ENCODE measurements around the gene RPL22. TPM values are rescaled to one million over a fixed set of nuclear protein-coding genes. Genes with fewer than 3 reads are reported as not detected.

The RPL22 gene
- total and polyA plus RNA-seq, 2 of the 13 experiments (the other 11 are each of a cell fraction or from before 2014, with no cell fraction given), result 214 to 545 TPM

- TF ChIP-seq ZNF713 (CRISPR knock-in tag; IDR thresholded peaks at IDR 0.05) (no peak), HMGA1 (CRISPR knock-in tag; conservative IDR thresholded peaks at IDR 0.05) (no peak), BORCS8-MEF2B (CRISPR knock-in tag; IDR thresholded peaks at IDR 0.05) (no peak), FOXO4 (CRISPR knock-in tag; conservative IDR thresholded peaks at IDR 0.05) (peak; percentile 97), ZNF660 (CRISPR knock-in tag; IDR thresholded peaks at IDR 0.05; ENCODE audit: borderline replicate concordance, low read depth) (no peak), ZNF772 (CRISPR knock-in tag; IDR thresholded peaks at IDR 0.05) (peak; percentile 77; the same call in 1 of the 2 replicates), ZNF34 (CRISPR knock-in tag; IDR thresholded peaks at IDR 0.05; ENCODE audit: borderline replicate concordance) (0 out of 2 replicates have a peak, but pooled peaks have one; percentile 84), ZNF224 (CRISPR knock-in tag; IDR thresholded peaks at IDR 0.05) (peak; percentile 83), ZNF557 (CRISPR knock-in tag; IDR thresholded peaks at IDR 0.05) (no peak; the same call in 1 of the 2 replicates), NFYB (CRISPR knock-in tag; IDR thresholded peaks at IDR 0.05) (0 out of 2 replicates have a peak, but pooled peaks have one; percentile 8), ZNF574 (CRISPR knock-in tag; IDR thresholded peaks at IDR 0.05) (peak; percentile 76), ZNF343 (CRISPR knock-in tag; IDR thresholded peaks at IDR 0.05) (peak; percentile 67; the same call in 1 of the 2 replicates), ZNF7 (CRISPR knock-in tag; IDR thresholded peaks at IDR 0.05) (no peak), ZNF691 (CRISPR knock-in tag; IDR thresholded peaks at IDR 0.05; ENCODE audit: borderline replicate concordance, low read depth) (no peak), ARNT2 (CRISPR knock-in tag; IDR thresholded peaks at IDR 0.05; ENCODE audit: low read depth) (peak; percentile 87; the same call in 1 of the 2 replicates), BRD4 (CRISPR knock-in tag; IDR thresholded peaks at IDR 0.05) (peak; percentile 84), HMG20A (CRISPR knock-in tag; IDR thresholded peaks at IDR 0.05; ENCODE audit: borderline replicate concordance) (no peak), EZH2 (conservative IDR thresholded peaks at IDR 0.05; ENCODE audit: low read depth, low read length) (no peak), KDM5A (IDR thresholded peaks at IDR 0.05; ENCODE audit: borderline replicate concordance, low read length) (no peak), ZEB1 (IDR thresholded peaks at IDR 0.05; ENCODE audit: insufficient replicate concordance, low read depth) (no peak), ZNF550 (CRISPR knock-in tag; IDR thresholded peaks at IDR 0.05; ENCODE audit: borderline replicate concordance) (no peak), NR2F6 (IDR thresholded peaks at IDR 0.05) (0 out of 2 replicates have a peak, but pooled peaks have one; percentile 19), NR2F6 (CRISPR knock-in tag; IDR thresholded peaks at IDR 0.05) (peak; percentile 16; the same call in 1 of the 2 replicates), ZNF678 (CRISPR knock-in tag; IDR thresholded peaks at IDR 0.05) (no peak; the same call in 1 of the 2 replicates), ZNF607 (CRISPR knock-in tag; IDR thresholded peaks at IDR 0.05; ENCODE audit: borderline replicate concordance) (peak; percentile 45; the same call in 1 of the 2 replicates), HCFC1 (IDR thresholded peaks at IDR 0.05; ENCODE audit: low read depth, low read length) (no peak)
These were observed 6.6 kb upstream of the RPL22 start, which contains the start of gene RNF207 (continued) for GRCh38 chr1:6205849-6206519.
